Sigmoid colon (tissue), 4 donors: Measurements from ENCODE around the gene ARID5A.

Source experiments
- EP300 ChIP-seq, 4 donors: sonication (generic); formaldehyde crosslinking; IDR thresholded peaks; one replicate each; pipeline ENCODE4 v1.6.1; 2017; ENCODE audit warnings: antibody characterized with exemption in 4 of 4
- TF ChIP-seq, protein P1 (sequence below), 4 experiments: fragments of 450-650 bp in 3 of 4; fragments of 200-600 bp in 1 of 4; IDR thresholded peaks; one replicate each; pipeline ENCODE4 v1.5.1; 2016 to 2019; ENCODE audit warnings: antibody characterized with exemption in 4 of 4, mild to moderate bottlenecking in 3 of 4, moderate library complexity in 2 of 4

- TF ChIP-seq, protein P1, sequence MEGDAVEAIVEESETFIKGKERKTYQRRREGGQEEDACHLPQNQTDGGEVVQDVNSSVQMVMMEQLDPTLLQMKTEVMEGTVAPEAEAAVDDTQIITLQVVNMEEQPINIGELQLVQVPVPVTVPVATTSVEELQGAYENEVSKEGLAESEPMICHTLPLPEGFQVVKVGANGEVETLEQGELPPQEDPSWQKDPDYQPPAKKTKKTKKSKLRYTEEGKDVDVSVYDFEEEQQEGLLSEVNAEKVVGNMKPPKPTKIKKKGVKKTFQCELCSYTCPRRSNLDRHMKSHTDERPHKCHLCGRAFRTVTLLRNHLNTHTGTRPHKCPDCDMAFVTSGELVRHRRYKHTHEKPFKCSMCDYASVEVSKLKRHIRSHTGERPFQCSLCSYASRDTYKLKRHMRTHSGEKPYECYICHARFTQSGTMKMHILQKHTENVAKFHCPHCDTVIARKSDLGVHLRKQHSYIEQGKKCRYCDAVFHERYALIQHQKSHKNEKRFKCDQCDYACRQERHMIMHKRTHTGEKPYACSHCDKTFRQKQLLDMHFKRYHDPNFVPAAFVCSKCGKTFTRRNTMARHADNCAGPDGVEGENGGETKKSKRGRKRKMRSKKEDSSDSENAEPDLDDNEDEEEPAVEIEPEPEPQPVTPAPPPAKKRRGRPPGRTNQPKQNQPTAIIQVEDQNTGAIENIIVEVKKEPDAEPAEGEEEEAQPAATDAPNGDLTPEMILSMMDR (IDR thresholded peaks at IDR 0.05) = peak; percentile 31 to 76 (median 58)
- TF ChIP-seq EP300 (IDR thresholded peaks at IDR 0.05) = peak in 1 of 4 donors; percentile 22
Observed at GRCh38 chr2:96536445-96537065, at the start of gene ARID5A.
